NCI-H69 (cell line): ENCODE data around the gene MICALL1.

Experiments
- DNase-seq: peaks from one replicate; lab custom pipeline; 2025; lab: John Stamatoyannopoulos, UW

MICALL1 gene

GRCh38 chr22:37905534-37906363 is at the start of gene MICALL1:
Gene MICALL1, plus strand, starts transcription at chr22:37906297. Its CDS starts 126 bp downstream, at chr22:37906423.
- DNase-seq = peak; percentile 86

GRCh38 chr22:37860796-37861421 is 45.2 kb upstream of the MICALL1 start:
- no peak for DNase-seq

- DNase-seq = no peak
These were observed 43.3 kb upstream of the MICALL1 start for GRCh38 chr22:37862570-37863325.

- no peak for DNase-seq
These were observed 40.6 kb upstream of the MICALL1 start for GRCh38 chr22:37865510-37865909.

GRCh38 chr22:37870273-37870672 is 35.8 kb upstream of the MICALL1 start:
- peak; percentile 93 for DNase-seq

- no peak for DNase-seq
These were observed 25.2 kb upstream of the MICALL1 start for GRCh38 chr22:37880668-37881440.

GRCh38 chr22:37884420-37884819 is 21.7 kb upstream of the MICALL1 start:
- no peak for DNase-seq

- DNase-seq = no peak
These were observed 18.3 kb upstream of the MICALL1 start for GRCh38 chr22:37887584-37888378.

GRCh38 chr22:37891926-37892325 is 14.2 kb upstream of the MICALL1 start:
- no peak for DNase-seq

GRCh38 chr22:37892566-37893335 is 13.3 kb upstream of the MICALL1 start:
- DNase-seq = no peak

GRCh38 chr22:37893583-37893983 is 12.5 kb upstream of the MICALL1 start:
- no peak for DNase-seq

GRCh38 chr22:37894939-37895670 is 11.0 kb upstream of the MICALL1 start:
- no peak for DNase-seq

GRCh38 chr22:37896181-37896592 is 9.9 kb upstream of the MICALL1 start:
- peak; percentile 58 for DNase-seq

- DNase-seq = no peak
These were observed 9.2 kb upstream of the MICALL1 start for GRCh38 chr22:37896939-37897338.

GRCh38 chr22:37897807-37898206 is 8.3 kb upstream of the MICALL1 start:
- no peak for DNase-seq

GRCh38 chr22:37898441-37899181 is 7.5 kb upstream of the MICALL1 start:
- no peak for DNase-seq

- DNase-seq = peak; percentile 72
These were observed 1.2 kb upstream of the MICALL1 start for GRCh38 chr22:37904572-37905533.
